Pulmonary artery endothelial cell (primary cell): Measurements from ENCODE around the gene KCTD1. TPM values are rescaled to one million over a fixed set of nuclear protein-coding genes. Genes with fewer than 3 reads are reported as not detected.

Source experiments
- DNase-seq: peaks from one replicate; pipeline ENCODE4 v3.0.0-alpha.2; 2011; ENCODE audit warnings: low read depth, low spot score
- total RNA-seq: library from RNA; depleted of rRNA; stranded (reverse); fragments of >200 nt; gene quantifications from 2 replicates; pipeline ENCODE4 v1.2.3, GENCODE V29; 2014

Gene KCTD1
- total RNA-seq, 1 donor from 2014 or later, result 13.5 TPM

- no peak for DNase-seq
Observed at GRCh38 chr18:26429535-26430226, 118.7 kb downstream of the KCTD1 start.

DNA sequence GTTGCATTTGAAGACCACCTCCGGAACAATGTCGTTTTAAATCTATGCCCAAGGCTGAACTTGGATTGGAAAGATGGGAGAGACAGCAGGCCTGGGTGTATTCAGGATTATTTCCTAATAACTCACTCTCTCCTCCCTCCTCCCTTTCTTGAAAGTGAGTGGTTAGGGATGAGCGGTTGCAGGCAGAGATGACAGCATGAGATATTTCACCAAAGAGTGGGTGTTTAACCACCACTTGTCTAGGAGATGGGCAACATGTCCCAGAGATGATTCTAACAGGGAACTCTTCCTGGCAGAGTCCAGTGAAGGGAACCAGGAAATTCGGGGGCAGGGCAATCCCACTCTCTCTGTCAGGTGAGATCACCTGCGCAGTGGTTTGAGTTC, 123.2 kb downstream of the KCTD1 start:
- DNase-seq, result no peak

DNA sequence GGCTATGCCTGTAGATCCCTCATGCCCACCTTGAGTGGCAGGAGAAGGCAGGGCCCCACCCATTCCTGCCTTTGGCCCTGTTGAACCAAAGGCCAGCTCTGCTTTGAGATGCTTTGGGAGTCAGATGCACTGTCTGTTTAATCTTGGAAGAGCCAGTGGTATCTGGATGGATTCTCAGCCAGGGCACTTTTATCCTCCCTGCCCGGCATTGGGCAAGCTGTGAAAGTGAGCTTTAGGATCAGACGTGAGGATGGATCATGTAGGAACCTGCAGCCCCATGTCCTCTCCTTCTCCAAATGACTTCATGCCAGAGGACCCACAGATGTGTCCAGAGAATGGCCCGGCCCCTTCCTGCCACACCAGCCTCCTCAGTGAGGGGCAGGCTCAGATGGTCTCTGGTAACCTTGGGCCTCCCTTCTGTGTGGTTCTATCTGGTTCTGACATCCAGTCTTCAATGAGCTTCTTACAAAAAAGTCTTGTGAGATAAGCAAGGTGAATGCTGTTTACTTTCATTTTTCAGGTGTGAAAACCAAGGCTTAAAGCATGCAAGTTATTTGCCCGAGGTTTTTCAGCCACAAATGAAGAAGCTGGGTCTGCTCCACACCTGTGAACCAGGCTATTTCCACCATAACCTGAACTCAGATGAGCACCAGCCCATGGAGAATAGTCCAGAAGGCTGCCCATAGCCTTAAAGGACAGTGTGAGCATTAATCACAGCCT, 123.8 kb downstream of the KCTD1 start:
- no peak for DNase-seq

GRCh38 chr18:26422472-26423162, 125.7 kb downstream of the KCTD1 start:
- DNase-seq, result no peak

DNA sequence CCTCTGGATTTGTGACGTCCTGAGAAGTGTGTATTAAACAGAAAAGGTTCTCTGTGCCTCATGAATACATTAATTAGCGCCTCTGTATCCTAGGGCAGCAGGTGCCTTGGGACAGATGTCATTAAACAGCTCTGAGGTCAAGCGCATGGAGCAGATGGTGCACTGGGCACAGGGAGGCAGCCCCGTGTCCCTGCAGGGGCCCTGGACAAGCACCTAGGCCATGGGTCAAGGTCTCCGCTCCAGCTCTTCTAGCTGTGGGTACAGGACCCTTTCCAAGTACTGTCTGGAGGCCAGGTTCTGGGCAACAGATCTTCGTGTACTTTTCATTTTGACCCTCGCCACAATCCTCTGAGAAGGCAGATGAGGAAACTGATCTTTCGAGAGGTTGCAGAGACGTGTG, 126.4 kb downstream of the KCTD1 start:
- no peak for DNase-seq

DNA sequence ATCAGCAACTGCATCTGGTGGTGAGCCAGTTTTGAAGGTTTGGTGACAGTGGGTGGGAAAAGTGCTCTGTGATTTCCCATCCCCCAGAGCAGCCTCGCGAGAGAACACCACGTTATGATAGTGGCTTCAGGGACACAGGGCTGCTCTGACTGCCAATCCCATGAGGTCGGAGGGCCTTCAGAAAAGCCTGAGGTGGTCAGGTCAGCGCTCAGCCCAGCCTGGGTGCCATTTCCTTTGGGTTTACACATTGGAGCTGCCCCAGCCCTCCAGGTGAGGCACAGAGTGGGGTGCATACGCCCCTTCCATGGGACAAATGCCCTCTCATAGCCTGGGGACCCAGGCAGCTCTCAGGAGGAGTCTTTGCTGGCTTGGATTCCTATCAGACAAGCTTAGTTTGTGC, 126.8 kb downstream of the KCTD1 start:
- DNase-seq, result no peak

GRCh38 chr18:26419746-26420145, 128.6 kb downstream of the KCTD1 start:
- DNase-seq, result no peak

DNA sequence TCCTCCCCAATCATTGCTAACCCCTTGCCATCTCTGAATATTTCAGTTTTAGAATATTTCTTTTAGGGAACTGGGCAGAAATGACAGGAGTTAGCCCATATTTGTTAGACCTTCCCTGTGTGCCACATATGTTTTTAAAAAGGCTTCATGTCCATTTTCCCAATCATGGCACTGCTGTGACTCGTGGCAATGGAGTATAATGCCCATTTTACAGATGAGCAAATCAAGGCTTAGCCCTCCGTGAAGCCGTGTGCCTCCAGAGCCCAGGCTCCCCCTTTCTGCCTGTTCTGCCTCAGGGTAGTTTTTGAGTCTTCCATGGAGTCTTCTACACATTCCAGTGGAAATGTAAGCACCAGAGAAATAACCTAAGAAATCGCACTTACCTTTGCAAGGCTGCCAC, 130.1 kb downstream of the KCTD1 start:
- no peak for DNase-seq

DNA sequence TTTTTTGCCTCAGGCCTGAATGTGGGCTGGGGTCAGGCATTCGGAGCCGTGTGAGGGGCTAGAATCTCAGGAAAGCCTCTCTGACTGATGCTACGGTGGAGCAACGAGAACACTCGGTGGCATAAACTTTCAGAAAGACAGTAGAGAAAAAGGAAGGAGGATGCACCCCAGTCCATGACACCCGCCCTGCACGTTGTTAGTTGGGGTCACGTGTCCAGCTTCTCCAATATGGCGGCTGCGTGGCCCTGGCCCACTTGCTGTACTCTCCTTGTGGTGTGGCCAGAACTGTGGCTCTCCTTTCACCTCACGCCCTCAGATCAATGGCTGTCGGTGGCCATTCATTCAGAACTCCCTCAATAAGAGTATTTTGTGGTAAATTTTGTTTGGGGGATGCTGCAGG, 131.2 kb downstream of the KCTD1 start:
- no peak for DNase-seq

GRCh38 chr18:26416652-26417150, 131.7 kb downstream of the KCTD1 start:
- no peak for DNase-seq

DNA sequence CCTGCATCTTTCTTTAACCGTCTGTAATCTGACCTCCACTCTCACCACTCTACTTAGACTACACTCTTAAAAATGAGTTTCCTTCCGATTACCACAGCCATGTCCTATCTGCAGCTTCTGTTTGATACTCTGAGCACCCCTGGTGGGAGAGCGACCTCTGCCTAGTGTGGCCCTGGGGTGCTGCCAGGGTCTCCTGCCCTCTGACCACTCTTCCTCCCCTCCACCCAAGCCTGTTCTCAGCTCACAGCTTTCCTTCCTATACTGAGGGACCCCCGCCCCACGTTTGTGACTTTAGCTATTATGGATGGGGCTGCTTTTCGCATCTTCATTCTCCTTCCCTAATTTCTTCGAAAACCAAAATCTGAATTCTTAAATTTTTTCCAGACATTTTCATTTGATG, 132.7 kb downstream of the KCTD1 start:
- no peak for DNase-seq

- DNase-seq, result no peak
Observed at GRCh38 chr18:26414901-26415440, 133.4 kb downstream of the KCTD1 start.

DNA sequence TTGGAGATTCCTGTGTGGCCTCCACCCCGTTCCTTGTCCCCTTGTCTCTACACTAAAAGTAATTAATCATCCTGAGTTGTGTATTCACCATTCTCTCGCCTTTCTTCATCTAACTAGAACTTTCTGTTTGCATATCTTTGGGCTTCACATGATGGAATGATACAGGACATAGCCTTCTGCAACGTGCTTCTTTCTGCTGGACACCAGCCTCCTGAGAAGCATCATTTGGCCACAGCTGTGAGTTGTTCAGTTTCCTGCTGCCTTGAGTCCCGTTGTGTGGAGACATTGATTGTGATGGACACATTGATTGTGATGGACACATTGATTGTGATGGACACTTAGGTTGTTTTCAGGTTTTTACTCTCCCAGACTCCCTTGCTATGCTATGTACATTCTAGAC, 139.3 kb downstream of the KCTD1 start:
- no peak for DNase-seq

GRCh38 chr18:26407736-26408601, 140.4 kb downstream of the KCTD1 start:
- DNase-seq, result no peak

GRCh38 chr18:26406854-26407517, 141.4 kb downstream of the KCTD1 start:
- DNase-seq, result no peak

- no peak for DNase-seq
Observed at GRCh38 chr18:26406324-26406723, 142.0 kb downstream of the KCTD1 start.

DNA sequence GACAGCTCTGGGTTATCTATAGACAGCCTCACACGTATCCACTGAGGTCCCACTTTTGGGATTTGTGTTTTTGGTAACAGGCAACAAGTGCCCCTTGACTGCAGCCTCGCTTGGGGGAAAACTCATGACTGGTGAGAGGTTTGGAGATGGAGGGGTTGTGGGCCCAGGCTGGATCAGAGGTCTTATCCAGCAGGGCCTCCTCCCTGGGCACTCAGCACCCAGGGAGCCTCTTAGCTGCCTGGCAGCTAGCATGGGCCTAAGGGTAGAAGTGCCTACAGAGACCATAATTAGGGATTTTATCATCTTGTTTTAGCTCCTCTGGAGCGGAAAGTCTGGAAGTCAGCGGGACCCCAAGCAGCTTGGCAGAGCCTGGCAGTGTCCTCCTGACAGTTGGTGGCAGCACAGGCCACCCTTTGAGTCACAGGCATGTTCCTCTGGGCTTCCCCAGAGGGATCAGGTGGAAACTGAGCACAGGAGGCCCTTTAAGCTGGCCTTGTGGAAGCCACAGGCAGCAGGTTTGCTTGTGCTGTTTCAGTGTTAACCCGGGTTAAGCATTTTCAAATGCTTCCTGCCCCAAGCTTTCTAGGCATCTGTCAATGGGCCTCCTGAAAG, 143.1 kb downstream of the KCTD1 start:
- peak; percentile 8 for DNase-seq
